ENCODE data around the gene PKIG. TPM values are rescaled to one million over a fixed set of nuclear protein-coding genes. Genes with fewer than 3 reads are reported as not detected.

PKIG gene
- total and polyA plus RNA-seq, 2 donors (not counting 3 experiments of a cell fraction or from before 2014, with no cell fraction given): 135 to 167 TPM

- peaks cover 0 to 3% of the 10 kb centered on the region in 2 experiments for H3K36me3 ChIP-seq (ENCODE audit: control insufficient read depth in 2 of 2, extremely low read depth in 1 of 2, insufficient read depth in 2 of 2, low read length in 2 of 2)
- no peak overlapping the region for H3K27ac ChIP-seq (ENCODE audit: insufficient read depth, low read depth, low read length)
- peaks cover 80% of the 10 kb centered on the region for H3K4me1 ChIP-seq (ENCODE audit: control insufficient read depth, extremely low read depth, insufficient read depth, low read length)
- no peaks in the 10 kb centered on the region for H3K27me3 ChIP-seq (ENCODE audit: control insufficient read depth in 2 of 2, insufficient read depth in 2 of 2, low read length in 2 of 2)
- BruUV-seq (replicated peaks): no TSS peak
- FAIRE-seq (no peak), DNase-seq (ENCODE audit: low read depth, low spot score) (no peak)
- ChIA-PET POLR2A (interaction anchor here (2.4 kb wide), 1 partner anchor 13 kb away, joined by 7 read pairs; no protein-coding TSS in a partner anchor), CTCF (interaction anchor here (1.1 to 4.4 kb wide), 4 partner anchors 9 to 31 kb away, joined by 3 to 17 read pairs (median 8); no protein-coding TSS in a partner anchor)
- intact Hi-C loops (cut with micrococcal nuclease) (no loop called here), dilution Hi-C loops (cut with MboI; ENCODE audit: extremely low pct_ligation_motif_present, low sequenced_read_pairs) (no loop called here)
- no peaks in the 10 kb centered on the region for H3K9me1 ChIP-seq (replicated peaks; ENCODE audit: control insufficient read depth, extremely low read depth, insufficient read depth, low read length)
- H3K9ac ChIP-seq (replicated peaks; ENCODE audit: extremely low read depth, insufficient read depth, low read length): no peak overlapping the region
- no peak for TF ChIP-seq CTCF (IDR thresholded peaks at IDR 0.05; ENCODE audit: extremely low read depth in 1 of 2, insufficient read depth in 1 of 2, low read depth in 1 of 2, low read length in 2 of 2)
- TF ChIP-seq POLR2A (IDR thresholded peaks at IDR 0.05; ENCODE audit: low read depth, low read length): no peak
- no peak for TF ChIP-seq GATA2 (IDR thresholded peaks at IDR 0.05; ENCODE audit: insufficient read depth, insufficient read length, low read depth, low read length)
- no peak for TF ChIP-seq FOS (IDR thresholded peaks at IDR 0.05; ENCODE audit: borderline replicate concordance, insufficient read depth, low read length)
- no peak for TF ChIP-seq MYC (IDR thresholded peaks at IDR 0.05; ENCODE audit: low read depth, low read length)
- TF ChIP-seq MAX (IDR thresholded peaks at IDR 0.05; ENCODE audit: insufficient read depth, insufficient read length): no peak
- no peak for TF ChIP-seq EZH2 (IDR thresholded peaks at IDR 0.05; ENCODE audit: borderline replicate concordance, low read depth, low read length, severe bottlenecking)
- TF ChIP-seq JUN (IDR thresholded peaks at IDR 0.05; ENCODE audit: borderline replicate concordance, insufficient read depth, insufficient read length, low read depth): no peak
- TF ChIP-seq POLR2AphosphoS5 (IDR thresholded peaks at IDR 0.05; ENCODE audit: insufficient read depth, low read depth, low read length): no peak
- H3K79me2 ChIP-seq (ENCODE audit: control insufficient read depth, insufficient read depth, low read length): peaks cover 82% of the 10 kb centered on the region
- no peak overlapping the region for H2AFZ ChIP-seq (ENCODE audit: low read depth, low read length)
- H3K4me3 ChIP-seq (replicated peaks in 1 of 3; ENCODE audit: insufficient read depth in 1 of 3, low read depth in 1 of 3, low read length in 3 of 3): no peak overlapping the region
- peak overlapping the region; percentile 98 for H3K4me2 ChIP-seq (ENCODE audit: insufficient read depth, low read length)
- no peaks in the 10 kb centered on the region for H3K9me3 ChIP-seq (replicated peaks; ENCODE audit: control insufficient read depth, insufficient read depth, low read length)
- H4K20me1 ChIP-seq (replicated peaks; ENCODE audit: control insufficient read depth, extremely low read depth, insufficient read depth, low read length): no peaks in the 10 kb centered on the region
Measured at GRCh38 chr20:44585057-44585963, 2.9 kb downstream of the PKIG start.
